ENCODE results near the gene SLC6A19.

SLC6A19 gene

DNA sequence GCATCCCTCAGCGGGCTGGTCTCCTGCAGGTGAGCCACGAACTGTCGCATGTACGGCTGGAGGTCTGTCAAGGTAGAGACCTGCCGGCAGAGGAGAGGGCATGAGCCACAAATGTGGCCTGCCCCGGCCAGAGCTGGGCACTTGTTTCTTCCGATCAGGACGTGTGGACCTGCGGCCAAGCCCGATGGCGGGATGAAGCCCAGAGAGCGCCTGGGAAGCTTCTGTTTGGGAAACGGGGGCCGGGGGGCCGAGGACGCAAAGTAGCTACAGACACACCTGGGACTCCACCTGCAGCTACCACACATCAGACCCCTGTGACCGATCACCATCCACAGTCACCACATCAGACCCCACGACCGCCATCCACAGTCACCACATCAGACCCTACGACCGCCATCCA is 70.8 kb downstream of the SLC6A19 start:
- Histone ChIP-seq H3K4me3 (ENCODE audit: low read length) (no peak overlapping the region), H2AFZ (ENCODE audit: low read depth, low read length) (no peak overlapping the region), H3K27ac (ENCODE audit: low read length) (no peak overlapping the region), H3K4me2 (ENCODE audit: low read length) (no peak overlapping the region), H3K9ac (ENCODE audit: low read length) (no peak overlapping the region), H3K36me3 (replicated peaks; ENCODE audit: low read depth, low read length) (no peaks in the 10 kb centered on the region), H4K20me1 (ENCODE audit: insufficient read depth, low read length) (no peaks in the 10 kb centered on the region), H3K4me1 (ENCODE audit: low read length) (no peaks in the 10 kb centered on the region), H3K27me3 (ENCODE audit: low read depth, low read length) (no peaks in the 10 kb centered on the region), H3K79me2 (ENCODE audit: low read length) (no peaks in the 10 kb centered on the region), H3K9me3 (ENCODE audit: insufficient read depth, low read length) (no peaks in the 10 kb centered on the region)
- no peak for TF ChIP-seq EZH2phosphoT487 (IDR thresholded peaks at IDR 0.05; ENCODE audit: low read depth)
- TF ChIP-seq, protein P1, sequence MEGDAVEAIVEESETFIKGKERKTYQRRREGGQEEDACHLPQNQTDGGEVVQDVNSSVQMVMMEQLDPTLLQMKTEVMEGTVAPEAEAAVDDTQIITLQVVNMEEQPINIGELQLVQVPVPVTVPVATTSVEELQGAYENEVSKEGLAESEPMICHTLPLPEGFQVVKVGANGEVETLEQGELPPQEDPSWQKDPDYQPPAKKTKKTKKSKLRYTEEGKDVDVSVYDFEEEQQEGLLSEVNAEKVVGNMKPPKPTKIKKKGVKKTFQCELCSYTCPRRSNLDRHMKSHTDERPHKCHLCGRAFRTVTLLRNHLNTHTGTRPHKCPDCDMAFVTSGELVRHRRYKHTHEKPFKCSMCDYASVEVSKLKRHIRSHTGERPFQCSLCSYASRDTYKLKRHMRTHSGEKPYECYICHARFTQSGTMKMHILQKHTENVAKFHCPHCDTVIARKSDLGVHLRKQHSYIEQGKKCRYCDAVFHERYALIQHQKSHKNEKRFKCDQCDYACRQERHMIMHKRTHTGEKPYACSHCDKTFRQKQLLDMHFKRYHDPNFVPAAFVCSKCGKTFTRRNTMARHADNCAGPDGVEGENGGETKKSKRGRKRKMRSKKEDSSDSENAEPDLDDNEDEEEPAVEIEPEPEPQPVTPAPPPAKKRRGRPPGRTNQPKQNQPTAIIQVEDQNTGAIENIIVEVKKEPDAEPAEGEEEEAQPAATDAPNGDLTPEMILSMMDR (IDR thresholded peaks at IDR 0.05; ENCODE audit: low read depth, low read length): no peak

DNA sequence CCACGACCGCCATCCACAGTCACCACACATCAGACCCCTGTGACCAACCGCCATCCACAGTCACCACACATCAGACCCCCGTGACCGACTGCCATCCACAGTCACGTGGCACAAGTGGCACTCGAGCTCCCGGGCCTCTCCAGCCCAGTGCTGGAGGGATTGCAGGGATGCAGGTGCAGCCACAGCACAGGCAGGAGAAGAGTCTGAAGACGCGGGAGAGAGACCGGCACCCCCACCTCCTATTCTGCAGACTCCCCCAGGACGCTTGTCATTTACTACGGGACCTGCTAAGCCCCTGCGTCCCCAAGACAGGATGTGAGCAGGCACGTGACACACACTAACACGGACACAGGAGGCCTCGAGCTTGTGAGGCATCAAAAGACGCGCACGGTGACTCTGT is 72.3 kb downstream of the SLC6A19 start:
- no peak overlapping the region for H3K27ac ChIP-seq (ENCODE audit: low read length)
- H3K4me2 ChIP-seq (ENCODE audit: low read length): no peak overlapping the region
- no peak overlapping the region for H2AFZ ChIP-seq (ENCODE audit: low read depth, low read length)
- H3K4me3 ChIP-seq (ENCODE audit: low read length): no peak overlapping the region
- TF ChIP-seq, protein P1 (IDR thresholded peaks at IDR 0.05; ENCODE audit: low read depth, low read length): no peak
- TF ChIP-seq EZH2phosphoT487 (IDR thresholded peaks at IDR 0.05; ENCODE audit: low read depth): no peak
- H3K27me3 ChIP-seq (ENCODE audit: low read depth, low read length): no peaks in the 10 kb centered on the region
- H4K20me1 ChIP-seq (ENCODE audit: insufficient read depth, low read length): no peaks in the 10 kb centered on the region
- H3K4me1 ChIP-seq (ENCODE audit: low read length): no peaks in the 10 kb centered on the region
- H3K79me2 ChIP-seq (ENCODE audit: low read length): no peaks in the 10 kb centered on the region
- H3K9me3 ChIP-seq (ENCODE audit: insufficient read depth, low read length): no peaks in the 10 kb centered on the region
- no peak overlapping the region for H3K9ac ChIP-seq (ENCODE audit: low read length)
- H3K36me3 ChIP-seq (replicated peaks; ENCODE audit: low read depth, low read length): no peaks in the 10 kb centered on the region

DNA sequence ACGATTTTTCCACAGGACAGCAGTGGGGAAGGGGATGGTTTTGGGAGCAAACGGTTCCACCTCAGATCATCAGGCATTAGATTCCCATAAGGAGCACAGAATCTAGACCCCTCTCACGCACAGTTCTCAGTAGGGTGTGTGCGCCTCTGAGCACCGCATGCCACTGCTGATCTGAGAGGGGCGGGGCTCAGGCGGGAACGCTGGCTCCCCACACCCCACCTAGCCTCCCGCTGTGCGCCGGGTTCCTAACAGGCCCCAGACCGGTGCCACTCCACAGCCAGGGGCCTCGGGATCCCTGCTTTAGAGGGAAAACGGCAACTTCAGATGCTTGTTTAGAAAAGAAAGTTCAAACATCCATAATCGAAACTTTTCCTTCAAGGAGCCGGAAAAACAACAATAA is 73.1 kb downstream of the SLC6A19 start:
- H3K27ac ChIP-seq (ENCODE audit: low read length): no peak overlapping the region
- no peak overlapping the region for H3K4me3 ChIP-seq (ENCODE audit: low read length)
- H3K79me2 ChIP-seq (ENCODE audit: low read length): no peaks in the 10 kb centered on the region
- no peak overlapping the region for H3K4me2 ChIP-seq (ENCODE audit: low read length)
- H2AFZ ChIP-seq (ENCODE audit: low read depth, low read length): no peak overlapping the region
- H3K36me3 ChIP-seq (replicated peaks; ENCODE audit: low read depth, low read length): no peaks in the 10 kb centered on the region
- no peaks in the 10 kb centered on the region for H4K20me1 ChIP-seq (ENCODE audit: insufficient read depth, low read length)
- no peaks in the 10 kb centered on the region for H3K27me3 ChIP-seq (ENCODE audit: low read depth, low read length)
- TF ChIP-seq, protein P1 (IDR thresholded peaks at IDR 0.05; ENCODE audit: low read depth, low read length): no peak
- TF ChIP-seq EZH2phosphoT487 (IDR thresholded peaks at IDR 0.05; ENCODE audit: low read depth): no peak
- H3K4me1 ChIP-seq (ENCODE audit: low read length): no peaks in the 10 kb centered on the region
- H3K9ac ChIP-seq (ENCODE audit: low read length): no peak overlapping the region
- no peaks in the 10 kb centered on the region for H3K9me3 ChIP-seq (ENCODE audit: insufficient read depth, low read length)

Data from OCI-LY3 (cell line).